GM12892 (cell line): ENCODE measurements around the gene PHOSPHO2.

ENCODE experiments used
- POLR2A ChIP-seq: IDR thresholded peaks from 2 replicates; pipeline ENCODE4 v1.6.1; 2011; ENCODE audit warnings: low read depth, low read length, control low read depth
- TAF1 ChIP-seq: IDR thresholded peaks from 2 replicates; pipeline ENCODE4 v1.6.1; 2011; ENCODE audit warnings: low read depth, mild to moderate bottlenecking, control low read depth, low read length, borderline replicate concordance

GRCh38 chr2:169667583-169667982 is 26.7 kb upstream of the PHOSPHO2 start:
- TF ChIP-seq POLR2A = no peak
- no peak for TF ChIP-seq TAF1
